HCT116 (cell line): ENCODE measurements around the gene GRIN2C. TPM values are rescaled to one million over a fixed set of nuclear protein-coding genes. Genes with fewer than 3 reads are reported as not detected.
A peak's percentile ranks its signal among the peaks of the same experiment; 100 is the strongest.

ENCODE experiments used
- ATAC-seq: fragments of 200-7000 bp; cut with Tn5 transposase; 2 replicates; pipeline ENCODE4 v1.9.1; 2020; ENCODE audit warnings: mild to moderate bottlenecking, moderate library complexity
- BruUV-seq: library from RNA; stranded (reverse); fragments of 400-500 nt; replicated peaks from 2 replicates; lab custom pipeline; 2021; lab: Mats Ljungman, UMichigan
- CTCF ChIA-PET: fragments of 300-600 bp; sonication (Branson Sonifier 250); formaldehyde crosslinking; loops from one replicate; lab custom pipeline; 2021; ENCODE audit warnings: antibody characterized with exemption; lab: Charles Lee
- POLR2A ChIA-PET: fragments of 300-600, 350-600 bp; sonication (Branson Sonifier 250); formaldehyde crosslinking; loops from one replicate; lab custom pipeline; 2021; ENCODE audit warnings: antibody characterized with exemption; lab: Charles Lee
- RAD21 ChIA-PET, 2 experiments: fragments of 300-600 bp; sonication (Branson Sonifier 250); formaldehyde crosslinking; loops; one replicate each; lab custom pipeline; 2023; ENCODE audit warnings: low total read pairs in 2 of 2; ENCODE audit not compliant: uncharacterized antibody in 2 of 2, unreplicated experiment in 2 of 2, low non-redundant PET in 1 of 2; lab: Charles Lee
- DNase-seq: peaks from one replicate; pipeline ENCODE4 v3.0.0-alpha.2; 2010; ENCODE audit warnings: low read depth, low spot score
- H2AFZ ChIP-seq: fragments of 200-600 bp; shearing (Covaris generic), sonication (generic); 2 replicates; pipeline ENCODE4 v1.6.1; 2017; ENCODE audit warnings: low read depth, mixed run types, mixed read lengths, antibody characterized with exemption, low read length; ENCODE audit not compliant: poor library complexity, severe bottlenecking
- H3K27ac ChIP-seq: 2 replicates; pipeline ENCODE4 v1.5.1; 2012; ENCODE audit warnings: low read depth, low read length
- H3K27me3 ChIP-seq: fragments of 200-600 bp; sonication (generic); 2 replicates; pipeline ENCODE4 v1.6.1; 2016; ENCODE audit warnings: mixed run types, low read length, mixed read lengths; ENCODE audit not compliant: insufficient read depth
- H3K36me3 ChIP-seq, 2 experiments: fragments of 200-500 bp in 1 of 2; fragments of 200-600 bp in 1 of 2; sonication (Bioruptor generic) in 1 of 2; sonication (generic) in 1 of 2; 2 replicates each; pipeline versions ENCODE4 v1.5.1 to v1.6.1; 2014 to 2016; ENCODE audit warnings: low read length in 2 of 2, inconsistent platforms in 1 of 2, mixed read lengths in 1 of 2, mixed run types in 1 of 2; ENCODE audit not compliant: insufficient read depth in 2 of 2, control insufficient read depth in 1 of 2
- H3K4me1 ChIP-seq, 2 experiments: fragments of 200-600 bp in 1 of 2; sonication (generic) in 1 of 2; 2 replicates each; pipeline versions ENCODE4 v1.5.1 to v1.6.1; 2012 to 2017; ENCODE audit warnings: low read length in 2 of 2, inconsistent platforms in 1 of 2, mild to moderate bottlenecking in 1 of 2, mixed read lengths in 1 of 2, mixed run types in 1 of 2, moderate library complexity in 1 of 2; ENCODE audit not compliant: insufficient read depth in 2 of 2, control insufficient read depth in 1 of 2
- H3K4me2 ChIP-seq: fragments of 200-600 bp; sonication (generic); 2 replicates; pipeline ENCODE4 v1.6.1; 2017; ENCODE audit warnings: mixed run types, low read length, mixed read lengths
- H3K4me3 ChIP-seq, 2 experiments: fragments of 200-600 bp in 1 of 2; sonication (generic) in 1 of 2; replicated peaks in 1 of 2; 2 replicates each; pipeline ENCODE4 v1.5.1; 2011 to 2016; ENCODE audit warnings: low read length in 2 of 2, control low read depth in 1 of 2, low read depth in 1 of 2, mild to moderate bottlenecking in 1 of 2, mixed read lengths in 1 of 2, mixed run types in 1 of 2
- H3K79me2 ChIP-seq: fragments of 200-600 bp; sonication (generic); 2 replicates; pipeline ENCODE4 v1.6.1; 2017; ENCODE audit warnings: mild to moderate bottlenecking, mixed run types, low read length, moderate library complexity, mixed read lengths; ENCODE audit not compliant: insufficient read depth
- H3K9ac ChIP-seq: fragments of 200-600 bp; sonication (generic); 2 replicates; pipeline ENCODE4 v1.6.1; 2016; ENCODE audit warnings: low read length, mixed read lengths
- H3K9me2 ChIP-seq: fragments of 200-600 bp; sonication (generic), shearing (Covaris generic); 2 replicates; pipeline ENCODE4 v1.6.1; 2017; ENCODE audit warnings: mixed run types, mild to moderate bottlenecking, moderate library complexity; ENCODE audit not compliant: insufficient read depth
- H3K9me3 ChIP-seq, 2 experiments: fragments of 200-500 bp in 1 of 2; fragments of 200-600 bp in 1 of 2; sonication (Bioruptor generic) in 1 of 2; sonication (generic) in 1 of 2; 2 replicates each; pipeline ENCODE4 v1.6.1; 2014 to 2017; ENCODE audit warnings: low read length in 2 of 2, mixed read lengths in 2 of 2, inconsistent platforms in 1 of 2, low read depth in 1 of 2, mild to moderate bottlenecking in 1 of 2, mixed run types in 1 of 2, moderate library complexity in 1 of 2; ENCODE audit not compliant: control insufficient read depth in 1 of 2, insufficient read depth in 1 of 2
- H4K20me1 ChIP-seq: fragments of 200-600 bp; sonication (generic), shearing (Covaris generic); 2 replicates; pipeline ENCODE4 v1.6.1; 2017; ENCODE audit warnings: mixed run types, mild to moderate bottlenecking, moderate library complexity; ENCODE audit not compliant: insufficient read depth
- CBX3 ChIP-seq: IDR thresholded peaks from 2 replicates; pipeline ENCODE4 v1.6.1; 2012; ENCODE audit warnings: low read depth
- EGR1 ChIP-seq: IDR thresholded peaks from 2 replicates; pipeline ENCODE4 v1.6.1; 2012; ENCODE audit warnings: low read depth
- ELF1 ChIP-seq: IDR thresholded peaks from 2 replicates; pipeline ENCODE4 v1.6.1; 2012; ENCODE audit warnings: low read depth, borderline replicate concordance
- EZH2 ChIP-seq: fragments of 200-600 bp; sonication (generic); IDR thresholded peaks from 2 replicates; pipeline ENCODE4 v1.6.1; 2017; ENCODE audit warnings: antibody characterized with exemption, mixed run types
- EZH2phosphoT487 ChIP-seq: fragments of 200-600 bp; IDR thresholded peaks from 2 replicates; pipeline ENCODE4 v1.6.1; 2018; ENCODE audit warnings: antibody characterized with exemption, borderline replicate concordance
- FOSL1 ChIP-seq: IDR thresholded peaks from 2 replicates; pipeline ENCODE4 v1.6.1; 2012; ENCODE audit warnings: low read depth
- JUND ChIP-seq: IDR thresholded peaks from 2 replicates; pipeline ENCODE4 v1.6.1; 2012
- POLR2A ChIP-seq: IDR thresholded peaks from 2 replicates; pipeline ENCODE4 v1.7.0; 2011; ENCODE audit warnings: borderline replicate concordance; ENCODE audit not compliant: insufficient read depth, insufficient read length; ENCODE audit errors: extremely low read depth
- POLR2AphosphoS5 ChIP-seq: IDR thresholded peaks from 2 replicates; pipeline ENCODE4 v1.6.1; 2011; ENCODE audit warnings: mild to moderate bottlenecking, low read depth, low read length, moderate library complexity
- RAD21 ChIP-seq: IDR thresholded peaks from 2 replicates; pipeline ENCODE4 v1.6.1; 2012; ENCODE audit warnings: low read depth, mild to moderate bottlenecking
- SIN3A ChIP-seq: IDR thresholded peaks from 2 replicates; pipeline ENCODE4 v1.6.1; 2012; ENCODE audit warnings: low read depth
- SP1 ChIP-seq: IDR thresholded peaks from 2 replicates; pipeline ENCODE4 v1.6.1; 2012; ENCODE audit warnings: low read depth
- SRF ChIP-seq: IDR thresholded peaks from 2 replicates; pipeline ENCODE4 v1.6.1; 2012; ENCODE audit warnings: low read depth
- TCF7L2 ChIP-seq: IDR thresholded peaks from 2 replicates; pipeline ENCODE4 v1.7.0; 2011; ENCODE audit warnings: borderline replicate concordance, inconsistent platforms; ENCODE audit not compliant: insufficient read depth, insufficient read length; ENCODE audit errors: extremely low read depth
- YY1 ChIP-seq: IDR thresholded peaks from 2 replicates; pipeline ENCODE4 v1.6.1; 2011; ENCODE audit warnings: low read length, low read depth, moderate library complexity, mild to moderate bottlenecking; ENCODE audit not compliant: insufficient replicate concordance; ENCODE audit errors: extremely low read depth
- ZFX ChIP-seq: fragments of 450-650 bp; IDR thresholded peaks from 2 replicates; pipeline ENCODE4 v1.6.1; 2017
- ZNF274 ChIP-seq: fragments of 200-500 bp; sonication (Bioruptor generic); IDR thresholded peaks from 2 replicates; pipeline ENCODE4 v1.6.1; 2014; ENCODE audit warnings: mild to moderate bottlenecking, low read depth, low read length, inconsistent platforms
- intact Hi-C: fragments of 100-400 bp; cut with micrococcal nuclease; formaldehyde crosslinking; loops from 2 replicates; pipeline ENCODE4 v1.10.0; 2022
- total RNA-seq: library from RNA; stranded (reverse); gene quantifications from one replicate; pipeline ENCODE4 v1.2.1, GENCODE V29; 2021; ENCODE audit not compliant: unreplicated experiment
- TF ChIP-seq, protein P1 (sequence below): IDR thresholded peaks from 2 replicates; pipeline ENCODE4 v1.6.1; 2012
- TF ChIP-seq, protein P2 (sequence below): IDR thresholded peaks from 2 replicates; pipeline ENCODE4 v1.6.1; 2012; ENCODE audit warnings: low read depth

Gene GRIN2C
- total RNA-seq, 1 experiment from 2014 or later, result 2.2 TPM

DNA sequence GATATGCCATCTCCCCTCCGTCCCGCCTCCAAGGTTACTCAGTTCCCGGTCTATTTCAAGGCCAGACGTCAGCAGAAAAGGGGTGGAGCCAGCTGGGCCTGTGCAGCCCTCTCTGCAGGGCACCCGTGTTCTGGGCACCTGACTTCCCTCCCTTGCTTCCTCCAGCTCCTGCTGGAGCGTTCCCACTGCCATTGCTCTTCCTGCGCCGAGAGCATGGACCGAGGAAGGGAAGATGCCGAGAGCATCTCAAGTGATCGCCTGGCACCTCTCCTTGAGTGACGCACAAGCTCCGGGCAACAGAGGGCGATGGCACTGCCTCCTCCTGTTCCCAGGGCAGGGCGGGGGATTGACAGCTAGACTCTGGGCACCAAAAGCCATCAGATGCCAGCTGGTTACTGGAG is 54.1 kb downstream of the GRIN2C start:
- no TSS peak for BruUV-seq
- Histone ChIP-seq H3K9ac (no peak overlapping the region), H3K9me3 (no peaks in the 10 kb centered on the region), H3K36me3 (no peaks in the 10 kb centered on the region), H3K27me3 (no peaks in the 10 kb centered on the region), H4K20me1 (no peaks in the 10 kb centered on the region), H3K4me2 (no peak overlapping the region)
- no peak for DNase-seq
- POLR2A ChIA-PET, result no interaction called here
- no peak for TF ChIP-seq SP1
- no peak for TF ChIP-seq ZNF274
- TF ChIP-seq POLR2AphosphoS5, result no peak
- no peak for TF ChIP-seq EZH2
- no peak for TF ChIP-seq YY1
- no peak for TF ChIP-seq RAD21
- TF ChIP-seq TCF7L2, result no peak
- TF ChIP-seq, all 23 proteins: peak for 0
- no peaks in the 10 kb centered on the region for H3K9me2 ChIP-seq
- no peaks in the 10 kb centered on the region for H3K79me2 ChIP-seq
- ChIA-PET CTCF (interaction anchor here (1.6 kb wide), 1 partner anchor 13 kb away, joined by 3 read pairs; no protein-coding TSS in a partner anchor), RAD21 (no interaction called here)
- ATAC-seq, result peak; percentile 44
- peaks cover 0 to 7% of the 10 kb centered on the region in 2 experiments; a peak in 1 of 4 replicates for H3K4me1 ChIP-seq
- intact Hi-C loops, result no loop called here
- H2AFZ ChIP-seq, result no peak overlapping the region
- H3K27ac ChIP-seq, result no peak overlapping the region
- H3K4me3 ChIP-seq, result no peak overlapping the region

DNA sequence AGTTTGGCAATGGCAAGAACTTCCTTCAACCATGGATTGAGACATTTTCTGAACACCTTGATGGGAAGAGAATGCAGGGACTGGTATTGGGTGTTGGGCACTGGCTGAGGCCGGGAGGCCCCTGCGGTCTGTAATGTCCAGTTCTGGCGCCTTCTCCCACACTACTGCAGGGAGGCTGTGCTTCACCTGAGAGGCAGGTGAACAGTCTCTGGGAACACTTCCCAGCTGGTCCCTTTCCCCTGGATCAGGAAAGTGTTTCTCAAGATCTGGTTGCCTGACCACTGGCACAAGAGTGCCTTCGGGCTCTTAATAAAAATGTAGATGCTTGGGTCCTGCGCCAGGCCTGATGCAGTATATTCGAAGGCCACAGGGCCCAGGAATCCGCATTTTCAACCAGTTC is 55.0 kb downstream of the GRIN2C start:
- H3K27ac ChIP-seq, result no peak overlapping the region
- ATAC-seq, result no peak
- no TSS peak for BruUV-seq
- H3K9me3 ChIP-seq, result no peaks in the 10 kb centered on the region
- CTCF ChIA-PET, result interaction anchor here (1.6 kb wide), 1 partner anchor 12 kb away, joined by 3 read pairs; no protein-coding TSS in a partner anchor
- H2AFZ ChIP-seq, result no peak overlapping the region
- H3K27me3 ChIP-seq, result no peaks in the 10 kb centered on the region
- intact Hi-C loops, result no loop called here
- no peaks in the 10 kb centered on the region for H3K9me2 ChIP-seq
- no peaks in the 10 kb centered on the region for H3K79me2 ChIP-seq
- no peaks in the 10 kb centered on the region for H4K20me1 ChIP-seq
- H3K4me1 ChIP-seq, result peaks cover 0 to 7% of the 10 kb centered on the region in 2 experiments; a peak in 1 of 4 replicates
- POLR2A ChIA-PET, result no interaction called here
- H3K9ac ChIP-seq, result no peak overlapping the region
- no peak for DNase-seq
- H3K36me3 ChIP-seq, result 0 out of 4 replicates have a peak, but pooled peaks cover 0 to 7% of the 10 kb centered on the region in 2 experiments
- H3K4me2 ChIP-seq, result no peak overlapping the region
- no peak overlapping the region for H3K4me3 ChIP-seq
- RAD21 ChIA-PET, result no interaction called here
- no peak for TF ChIP-seq ELF1
- no peak for TF ChIP-seq SRF
- TF ChIP-seq CBX3, result no peak
- TF ChIP-seq ZNF274, result no peak
- TF ChIP-seq SP1, result no peak
- no peak for TF ChIP-seq POLR2AphosphoS5
- no peak for TF ChIP-seq EZH2
- no peak for TF ChIP-seq JUND
- TF ChIP-seq, protein P1, sequence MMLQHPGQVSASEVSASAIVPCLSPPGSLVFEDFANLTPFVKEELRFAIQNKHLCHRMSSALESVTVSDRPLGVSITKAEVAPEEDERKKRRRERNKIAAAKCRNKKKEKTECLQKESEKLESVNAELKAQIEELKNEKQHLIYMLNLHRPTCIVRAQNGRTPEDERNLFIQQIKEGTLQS, result no peak
- TF ChIP-seq POLR2A, result no peak
- TF ChIP-seq FOSL1, result no peak
- no peak for TF ChIP-seq EGR1
- TF ChIP-seq, protein P2, sequence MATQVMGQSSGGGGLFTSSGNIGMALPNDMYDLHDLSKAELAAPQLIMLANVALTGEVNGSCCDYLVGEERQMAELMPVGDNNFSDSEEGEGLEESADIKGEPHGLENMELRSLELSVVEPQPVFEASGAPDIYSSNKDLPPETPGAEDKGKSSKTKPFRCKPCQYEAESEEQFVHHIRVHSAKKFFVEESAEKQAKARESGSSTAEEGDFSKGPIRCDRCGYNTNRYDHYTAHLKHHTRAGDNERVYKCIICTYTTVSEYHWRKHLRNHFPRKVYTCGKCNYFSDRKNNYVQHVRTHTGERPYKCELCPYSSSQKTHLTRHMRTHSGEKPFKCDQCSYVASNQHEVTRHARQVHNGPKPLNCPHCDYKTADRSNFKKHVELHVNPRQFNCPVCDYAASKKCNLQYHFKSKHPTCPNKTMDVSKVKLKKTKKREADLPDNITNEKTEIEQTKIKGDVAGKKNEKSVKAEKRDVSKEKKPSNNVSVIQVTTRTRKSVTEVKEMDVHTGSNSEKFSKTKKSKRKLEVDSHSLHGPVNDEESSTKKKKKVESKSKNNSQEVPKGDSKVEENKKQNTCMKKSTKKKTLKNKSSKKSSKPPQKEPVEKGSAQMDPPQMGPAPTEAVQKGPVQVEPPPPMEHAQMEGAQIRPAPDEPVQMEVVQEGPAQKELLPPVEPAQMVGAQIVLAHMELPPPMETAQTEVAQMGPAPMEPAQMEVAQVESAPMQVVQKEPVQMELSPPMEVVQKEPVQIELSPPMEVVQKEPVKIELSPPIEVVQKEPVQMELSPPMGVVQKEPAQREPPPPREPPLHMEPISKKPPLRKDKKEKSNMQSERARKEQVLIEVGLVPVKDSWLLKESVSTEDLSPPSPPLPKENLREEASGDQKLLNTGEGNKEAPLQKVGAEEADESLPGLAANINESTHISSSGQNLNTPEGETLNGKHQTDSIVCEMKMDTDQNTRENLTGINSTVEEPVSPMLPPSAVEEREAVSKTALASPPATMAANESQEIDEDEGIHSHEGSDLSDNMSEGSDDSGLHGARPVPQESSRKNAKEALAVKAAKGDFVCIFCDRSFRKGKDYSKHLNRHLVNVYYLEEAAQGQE, result no peak
- TF ChIP-seq ZFX, result no peak
- TF ChIP-seq EZH2phosphoT487, result no peak
- no peak for TF ChIP-seq SIN3A
